Middle frontal gyrus (tissue), 1 donor: ENCODE measurements around the gene TMEM232.

Source experiments
- DNase-seq: peaks from one replicate; pipeline ENCODE4 v3.0.0-alpha.2; 2015; ENCODE audit warnings: low spot score; ENCODE audit errors: extremely low spot score

TMEM232 gene

GRCh38 chr5:110517396-110517795, 209.1 kb downstream of the TMEM232 start:
- DNase-seq: no peak

GRCh38 chr5:110514030-110514429, 212.4 kb downstream of the TMEM232 start:
- no peak for DNase-seq

GRCh38 chr5:110512266-110512665, 214.2 kb downstream of the TMEM232 start:
- DNase-seq: no peak

GRCh38 chr5:110510146-110510545, 216.3 kb downstream of the TMEM232 start:
- DNase-seq: no peak

- DNase-seq: no peak
Measured at GRCh38 chr5:110507972-110508371, 218.5 kb downstream of the TMEM232 start.

- no peak for DNase-seq
Measured at GRCh38 chr5:110506378-110506777, 220.1 kb downstream of the TMEM232 start.

- DNase-seq: no peak
Measured at GRCh38 chr5:110496276-110496675, 230.2 kb downstream of the TMEM232 start.

GRCh38 chr5:110492446-110492845, 234.0 kb downstream of the TMEM232 start:
- no peak for DNase-seq

- no peak for DNase-seq
Measured at GRCh38 chr5:110478895-110479294, 247.6 kb downstream of the TMEM232 start.

- no peak for DNase-seq
Measured at GRCh38 chr5:110477911-110478310, 248.6 kb downstream of the TMEM232 start.

- no peak for DNase-seq
Measured at GRCh38 chr5:110476164-110476563, 250.3 kb downstream of the TMEM232 start.

GRCh38 chr5:110475529-110475928, 250.9 kb downstream of the TMEM232 start:
- DNase-seq: no peak

GRCh38 chr5:110469486-110469885, 257.0 kb downstream of the TMEM232 start:
- DNase-seq: no peak

- DNase-seq: no peak
Measured at GRCh38 chr5:110463106-110463505, 263.4 kb downstream of the TMEM232 start.

- DNase-seq: no peak
Measured at GRCh38 chr5:110460837-110461236, 265.6 kb downstream of the TMEM232 start.

- no peak for DNase-seq
Measured at GRCh38 chr5:110458313-110458712, 268.2 kb downstream of the TMEM232 start.

GRCh38 chr5:110442856-110443255, 283.6 kb downstream of the TMEM232 start:
- DNase-seq: no peak

GRCh38 chr5:110441035-110441434, 285.4 kb downstream of the TMEM232 start:
- no peak for DNase-seq

GRCh38 chr5:110440058-110440457, 286.4 kb downstream of the TMEM232 start:
- no peak for DNase-seq

- DNase-seq: no peak
Measured at GRCh38 chr5:110439296-110439695, 287.2 kb downstream of the TMEM232 start.

- no peak for DNase-seq
Measured at GRCh38 chr5:110435207-110435606, 291.3 kb downstream of the TMEM232 start.

GRCh38 chr5:110431603-110432002, 294.9 kb downstream of the TMEM232 start:
- DNase-seq: no peak

GRCh38 chr5:110414360-110414759, 312.1 kb downstream of the TMEM232 start:
- no peak for DNase-seq

- DNase-seq: no peak
Measured at GRCh38 chr5:110413856-110414255, 312.6 kb downstream of the TMEM232 start.
